BJ (cell line): ENCODE measurements around the gene FAF1. TPM values are rescaled to one million over a fixed set of nuclear protein-coding genes. Genes with fewer than 3 reads are reported as not detected.
"Not testable (repeated sequence)": the region's sequence is repeated elsewhere in the genome, so short reads cannot be mapped to it uniquely, and the experiment has no call there.

Experiments used
- CTCF ChIA-PET: fragments of 350-600 bp; formaldehyde crosslinking; extraction: SDS; loops from one replicate; lab custom pipeline; 2021; ENCODE audit warnings: antibody characterized with exemption, inconsistent platforms; lab: Yijun Ruan, JAX
- POLR2A ChIA-PET: fragments of 300-600 bp; sonication (Branson Sonifier 250); formaldehyde crosslinking; extraction: SDS; loops from one replicate; lab custom pipeline; 2021; ENCODE audit warnings: antibody characterized with exemption; lab: Charles Lee
- DNase-seq: peaks from one replicate; pipeline ENCODE4 v3.0.0-alpha.2; 2011; ENCODE audit warnings: low read depth
- H3K27me3 ChIP-seq: 2 replicates; pipeline ENCODE4 v1.6.0; 2011; ENCODE audit warnings: low read length; ENCODE audit not compliant: control insufficient read depth, insufficient read depth
- H3K36me3 ChIP-seq: 2 replicates; pipeline ENCODE4 v1.5.1; 2011; ENCODE audit warnings: low read length; ENCODE audit not compliant: control insufficient read depth, insufficient read depth
- H3K4me3 ChIP-seq: 2 replicates; pipeline ENCODE4 v1.5.1; 2011; ENCODE audit warnings: low read depth, mild to moderate bottlenecking, control low read depth, low read length
- polyA plus RNA-seq: library from polyadenylated mRNA; depleted of rRNA; stranded (reverse); fragments of >200 nt; gene quantifications from 2 replicates; pipeline ENCODE4 v1.2.3, GENCODE V29; 2011
- TF ChIP-seq, protein P1 (sequence below): IDR thresholded peaks from 2 replicates; pipeline ENCODE4 v1.5.1; 2011; ENCODE audit warnings: low read depth, mild to moderate bottlenecking, control low read depth, inconsistent platforms, low read length, moderate library complexity; ENCODE audit not compliant: insufficient read depth

The FAF1 gene
- polyA plus RNA-seq, 1 experiment, result 15.5 TPM

DNA sequence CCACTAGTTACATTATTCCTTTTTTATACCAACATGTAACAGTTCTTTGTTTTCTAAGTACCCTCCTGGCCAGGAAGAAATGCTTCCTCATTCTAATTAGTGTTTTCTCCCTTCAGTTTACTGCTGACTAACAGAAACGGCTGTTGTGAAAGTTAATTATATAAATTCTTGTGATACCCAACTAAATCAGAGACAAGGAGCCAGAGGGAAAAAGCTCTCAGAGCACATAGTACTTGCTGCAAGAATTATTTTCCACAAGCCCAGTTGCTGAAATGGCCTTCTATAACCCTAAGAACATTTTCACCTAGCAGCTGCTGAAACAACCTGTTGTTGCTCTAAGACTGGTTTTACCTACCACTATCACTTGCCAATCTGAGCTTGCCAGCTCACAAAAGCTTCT, 82.4 kb downstream of the FAF1 start:
- ChIA-PET CTCF (no interaction called here), POLR2A (no interaction called here)
- H3K27me3 ChIP-seq, result no peaks in the 10 kb centered on the region
- H3K36me3 ChIP-seq, result no peaks in the 10 kb centered on the region
- TF ChIP-seq, protein P1, sequence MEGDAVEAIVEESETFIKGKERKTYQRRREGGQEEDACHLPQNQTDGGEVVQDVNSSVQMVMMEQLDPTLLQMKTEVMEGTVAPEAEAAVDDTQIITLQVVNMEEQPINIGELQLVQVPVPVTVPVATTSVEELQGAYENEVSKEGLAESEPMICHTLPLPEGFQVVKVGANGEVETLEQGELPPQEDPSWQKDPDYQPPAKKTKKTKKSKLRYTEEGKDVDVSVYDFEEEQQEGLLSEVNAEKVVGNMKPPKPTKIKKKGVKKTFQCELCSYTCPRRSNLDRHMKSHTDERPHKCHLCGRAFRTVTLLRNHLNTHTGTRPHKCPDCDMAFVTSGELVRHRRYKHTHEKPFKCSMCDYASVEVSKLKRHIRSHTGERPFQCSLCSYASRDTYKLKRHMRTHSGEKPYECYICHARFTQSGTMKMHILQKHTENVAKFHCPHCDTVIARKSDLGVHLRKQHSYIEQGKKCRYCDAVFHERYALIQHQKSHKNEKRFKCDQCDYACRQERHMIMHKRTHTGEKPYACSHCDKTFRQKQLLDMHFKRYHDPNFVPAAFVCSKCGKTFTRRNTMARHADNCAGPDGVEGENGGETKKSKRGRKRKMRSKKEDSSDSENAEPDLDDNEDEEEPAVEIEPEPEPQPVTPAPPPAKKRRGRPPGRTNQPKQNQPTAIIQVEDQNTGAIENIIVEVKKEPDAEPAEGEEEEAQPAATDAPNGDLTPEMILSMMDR, result no peak
- H3K4me3 ChIP-seq, result no peak overlapping the region
- no peak for DNase-seq

DNA sequence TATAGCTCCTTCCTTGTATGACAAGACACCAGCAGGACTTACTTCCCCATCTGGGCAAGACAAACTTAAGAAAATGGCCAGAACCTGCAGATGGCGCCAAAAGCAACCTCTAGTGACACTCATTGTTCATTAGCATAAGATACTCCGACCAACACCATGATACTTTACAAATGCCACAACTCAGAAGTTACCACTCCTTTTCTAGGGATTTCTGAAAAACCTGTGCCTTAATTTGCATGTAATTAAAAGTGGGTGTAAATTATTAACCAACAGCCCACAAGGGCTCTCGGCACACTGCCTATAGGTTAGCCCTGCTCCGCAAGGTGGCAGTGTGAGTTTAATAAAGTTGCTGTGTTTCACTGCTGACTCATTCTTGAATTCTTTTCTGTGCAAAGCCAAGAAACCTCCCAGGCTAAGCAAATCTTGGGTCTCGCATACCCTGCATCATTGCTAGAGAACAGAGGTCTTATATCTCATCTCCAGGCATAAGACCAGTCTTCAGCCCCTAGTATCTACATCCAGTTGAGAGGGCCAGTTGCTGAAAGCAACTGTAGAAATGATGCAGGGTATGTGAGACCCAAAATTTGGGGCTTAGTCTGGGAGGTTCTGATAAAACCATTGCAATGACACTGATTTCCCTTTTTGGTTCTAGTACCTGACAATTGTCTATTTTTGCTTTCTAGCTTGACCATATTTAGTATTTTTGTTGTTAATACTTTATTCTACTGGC, 86.4 kb downstream of the FAF1 start:
- ChIA-PET CTCF (interaction anchor here (0.6 to 3.7 kb wide), 4 partner anchors 9 to 318 kb away, joined by 3 to 11 read pairs (median 4); no protein-coding TSS in a partner anchor), POLR2A (no interaction called here)
- no peaks in the 10 kb centered on the region for H3K36me3 ChIP-seq
- DNase-seq, result peak; percentile 4
- TF ChIP-seq, protein P1, result peak; percentile 51
- no peaks in the 10 kb centered on the region for H3K27me3 ChIP-seq
- no peak overlapping the region for H3K4me3 ChIP-seq

DNA sequence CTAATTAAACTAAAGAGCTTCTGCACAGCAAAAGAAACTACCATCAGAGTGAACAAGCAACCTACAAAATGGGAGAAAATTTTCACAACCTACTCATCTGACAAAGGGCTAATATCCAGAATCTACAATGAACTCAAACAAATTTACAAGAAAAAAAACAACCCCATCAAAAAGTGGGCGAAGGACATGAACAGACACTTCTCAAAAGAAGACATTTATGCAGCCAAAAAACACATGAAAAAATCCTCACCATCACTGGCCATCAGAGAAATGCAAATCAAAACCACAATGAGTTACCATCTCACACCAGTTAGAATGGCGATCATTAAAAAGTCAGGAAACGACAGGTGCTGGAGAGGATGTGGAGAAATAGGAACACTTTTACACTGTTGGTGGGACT, 95.2 kb downstream of the FAF1 start:
- H3K4me3 ChIP-seq, CTCF ChIA-PET, POLR2A ChIA-PET: not testable (repeated sequence)

DNA sequence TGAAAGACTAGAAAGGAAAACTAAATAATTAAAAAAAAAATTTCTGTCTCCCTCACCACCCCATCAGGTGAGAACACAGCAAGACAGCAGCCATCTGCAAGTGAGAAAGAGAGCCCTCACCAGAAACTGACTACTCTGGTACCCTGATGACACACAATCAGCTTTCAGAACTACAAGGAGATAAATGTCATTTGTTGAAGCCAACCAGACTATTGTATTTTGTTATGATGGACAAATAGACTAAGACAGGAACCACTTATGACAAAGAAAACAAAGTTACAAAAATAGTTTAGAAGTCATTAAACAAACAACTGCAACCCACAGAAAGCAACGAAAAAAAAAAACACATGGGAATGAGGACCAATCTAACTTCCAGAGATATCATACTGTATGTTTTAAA, 98.3 kb downstream of the FAF1 start:
- CTCF ChIA-PET, result interaction anchor here (0.8 kb wide), 1 partner anchor 14 kb away, joined by 3 read pairs; no protein-coding TSS in a partner anchor
- POLR2A ChIA-PET, result no interaction called here
- Histone ChIP-seq H3K36me3 (no peaks in the 10 kb centered on the region), H3K27me3 (no peaks in the 10 kb centered on the region), H3K4me3 (no peak overlapping the region)
- TF ChIP-seq, protein P1, result no peak
- no peak for DNase-seq

More for the DNA sequence above, 95.2 kb downstream of the FAF1 start:
- H3K27me3 ChIP-seq, H3K36me3 ChIP-seq, DNase-seq: not testable (repeated sequence)

DNA sequence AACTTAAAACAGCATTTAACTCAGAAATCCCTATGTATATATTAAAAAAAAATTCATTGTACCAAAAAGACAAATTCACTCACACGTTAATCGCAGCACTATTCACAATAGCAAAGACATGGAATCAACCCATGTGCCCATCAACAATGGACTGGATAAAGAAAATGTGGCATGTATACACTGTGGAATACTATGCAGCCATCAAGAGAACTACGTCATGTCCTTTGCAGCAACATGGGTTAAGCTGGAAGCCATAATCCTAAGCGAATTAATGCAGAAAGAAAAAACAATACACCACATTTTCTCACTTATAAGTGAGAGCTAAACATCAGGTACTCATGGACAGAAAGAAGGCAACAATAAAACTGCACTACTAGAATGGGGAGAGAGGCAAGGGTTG, 99.4 kb downstream of the FAF1 start:
- no peak for DNase-seq
- POLR2A ChIA-PET, result no interaction called here
- Histone ChIP-seq H3K27me3 (no peaks in the 10 kb centered on the region), H3K4me3 (no peak overlapping the region), H3K36me3 (no peaks in the 10 kb centered on the region)
- TF ChIP-seq, protein P1, result no peak
- CTCF ChIA-PET, result interaction anchor here (1.5 kb wide), 1 partner anchor 13 kb away, joined by 4 read pairs; no protein-coding TSS in a partner anchor

DNA sequence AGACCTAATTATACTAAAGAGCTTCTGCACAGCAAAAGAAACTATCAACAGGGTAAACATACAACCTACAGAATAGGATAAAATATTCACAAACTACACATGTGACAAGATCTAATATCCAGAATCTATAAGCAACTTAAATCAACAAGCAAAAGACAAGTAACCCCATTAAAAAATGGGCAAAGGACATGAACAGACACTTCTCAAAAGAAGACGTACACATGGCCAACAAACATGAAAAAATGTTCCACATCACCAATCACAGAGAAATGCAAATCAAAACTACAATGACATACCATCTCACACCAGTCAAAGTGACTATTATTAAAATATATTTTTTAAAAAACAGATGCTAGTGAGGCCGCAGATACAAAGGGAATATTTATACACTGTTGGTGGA, 99.8 kb downstream of the FAF1 start:
- Histone ChIP-seq H3K36me3 (no peaks in the 10 kb centered on the region), H3K4me3 (no peak overlapping the region), H3K27me3 (no peaks in the 10 kb centered on the region)
- CTCF ChIA-PET, result interaction anchor here (1.5 kb wide), 1 partner anchor 13 kb away, joined by 4 read pairs; no protein-coding TSS in a partner anchor
- TF ChIP-seq, protein P1, result no peak
- DNase-seq, result no peak
- POLR2A ChIA-PET, result no interaction called here
